GM19452 (cell line): ENCODE data around the gene PSMD4.
"Not testable (repeated sequence)": the region's sequence is repeated elsewhere in the genome, so short reads cannot be mapped to it uniquely, and the experiment has no call there.

Experiments
- ATAC-seq: cut with Tn5 transposase; IDR thresholded peaks from one replicate; pipeline ENCODE4 v1.9.1; 2021; ENCODE audit not compliant: unreplicated experiment

The PSMD4 gene

GRCh38 chr1:151254217-151255213 lies at the start of gene PSMD4:
Gene PSMD4, plus strand, starts transcription at chr1:151254734. Its CDS starts 49 bp downstream, at chr1:151254783.
- ATAC-seq: peak; percentile 81

- ATAC-seq: not testable (repeated sequence)
Measured at GRCh38 chr1:151205381-151205965, 49.1 kb upstream of the PSMD4 start.

- no peak for ATAC-seq
Measured at GRCh38 chr1:151210830-151211229, 43.7 kb upstream of the PSMD4 start.

GRCh38 chr1:151211972-151212705 lies 42.4 kb upstream of the PSMD4 start:
- no peak for ATAC-seq

GRCh38 chr1:151213560-151213959 lies 41.0 kb upstream of the PSMD4 start:
- ATAC-seq: no peak

- no peak for ATAC-seq
Measured at GRCh38 chr1:151221616-151222015, 32.9 kb upstream of the PSMD4 start.

GRCh38 chr1:151222130-151222529 lies 32.4 kb upstream of the PSMD4 start:
- ATAC-seq: no peak

GRCh38 chr1:151235235-151235634 lies 19.3 kb upstream of the PSMD4 start:
- ATAC-seq: no peak

- no peak for ATAC-seq
Measured at GRCh38 chr1:151237678-151238466, 16.7 kb upstream of the PSMD4 start.

- ATAC-seq: no peak
Measured at GRCh38 chr1:151238467-151238739, 16.1 kb upstream of the PSMD4 start.

- no peak for ATAC-seq
Measured at GRCh38 chr1:151242442-151242841, 12.1 kb upstream of the PSMD4 start.

- ATAC-seq: no peak
Measured at GRCh38 chr1:151243683-151244216, 10.8 kb upstream of the PSMD4 start.

GRCh38 chr1:151246786-151247185 lies 7.7 kb upstream of the PSMD4 start:
- ATAC-seq: no peak

- no peak for ATAC-seq
Measured at GRCh38 chr1:151251656-151252470, 2.7 kb upstream of the PSMD4 start.

- ATAC-seq: no peak
Measured at GRCh38 chr1:151255381-151255780, 847 bp downstream of the PSMD4 start.

GRCh38 chr1:151259351-151259750 lies 4.8 kb downstream of the PSMD4 start:
- ATAC-seq: no peak

GRCh38 chr1:151265446-151266236 lies 11.1 kb downstream of the PSMD4 start:
- ATAC-seq: no peak

- no peak for ATAC-seq
Measured at GRCh38 chr1:151266315-151266714, 11.8 kb downstream of the PSMD4 start.

- ATAC-seq: no peak
Measured at GRCh38 chr1:151266821-151267220, 12.3 kb downstream of the PSMD4 start.
